ENCODE data around the gene ATP2B2.

Gene ATP2B2

GRCh38 chr3:10487988-10488633, 17.3 kb downstream of the ATP2B2 start:
- Histone ChIP-seq H4K5ac (ENCODE audit: low read length) (no peak overlapping the region), H2BK5ac (ENCODE audit: low read length) (no peak overlapping the region), H3K9ac (ENCODE audit: low read length) (no peak overlapping the region), H3K79me1 (ENCODE audit: low read length) (no peaks in the 10 kb centered on the region), H3K56ac (ENCODE audit: low read length) (no peak overlapping the region), H3K4me1 (ENCODE audit: control insufficient read depth, low read depth, low read length) (no peaks in the 10 kb centered on the region), H2BK120ac (ENCODE audit: low read depth, low read length) (no peak overlapping the region), H3K36me3 (ENCODE audit: control insufficient read depth, insufficient read depth, low read length) (no peaks in the 10 kb centered on the region), H3K18ac (ENCODE audit: low read length) (no peak overlapping the region), H3K4me2 (ENCODE audit: low read length) (no peak overlapping the region), H3K23ac (ENCODE audit: low read length) (no peak overlapping the region), H2AK5ac (ENCODE audit: low read length) (no peak overlapping the region), H3K4me3 (ENCODE audit: low read length) (no peak overlapping the region), H3K27ac (ENCODE audit: low read depth, low read length) (no peak overlapping the region), H3K4ac (ENCODE audit: low read depth, low read length) (no peak overlapping the region), H4K8ac (ENCODE audit: low read depth, low read length) (no peak overlapping the region), H3K79me2 (ENCODE audit: control insufficient read depth, insufficient read depth, low read length) (no peaks in the 10 kb centered on the region), H2BK15ac (replicated peaks; ENCODE audit: low read depth) (no peak overlapping the region), H3K27me3 (ENCODE audit: insufficient read depth, low read length, poor library complexity) (no peaks in the 10 kb centered on the region)
- DNase-seq: no peak
- 75% methylated on average over 1 of the region's 4 CpGs for WGBS (ENCODE audit: extremely low coverage, insufficient coverage, low lambda C conversion rate)

- Histone ChIP-seq H3K4ac (ENCODE audit: low read depth, low read length) (no peak overlapping the region), H3K27ac (ENCODE audit: low read depth, low read length) (no peak overlapping the region), H3K79me2 (ENCODE audit: control insufficient read depth, insufficient read depth, low read length) (no peaks in the 10 kb centered on the region), H3K36me3 (ENCODE audit: control insufficient read depth, insufficient read depth, low read length) (no peaks in the 10 kb centered on the region), H3K23ac (ENCODE audit: low read length) (no peak overlapping the region), H2AK5ac (ENCODE audit: low read length) (no peak overlapping the region), H3K27me3 (ENCODE audit: insufficient read depth, low read length, poor library complexity) (no peaks in the 10 kb centered on the region), H4K8ac (ENCODE audit: low read depth, low read length) (no peak overlapping the region), H3K56ac (ENCODE audit: low read length) (no peak overlapping the region), H2BK15ac (replicated peaks; ENCODE audit: low read depth) (no peak overlapping the region), H3K4me3 (ENCODE audit: low read length) (no peak overlapping the region), H3K9ac (ENCODE audit: low read length) (no peak overlapping the region), H3K79me1 (ENCODE audit: low read length) (no peaks in the 10 kb centered on the region), H2BK120ac (ENCODE audit: low read depth, low read length) (no peak overlapping the region), H3K4me1 (ENCODE audit: control insufficient read depth, low read depth, low read length) (no peaks in the 10 kb centered on the region), H3K18ac (ENCODE audit: low read length) (no peak overlapping the region), H3K4me2 (ENCODE audit: low read length) (no peak overlapping the region), H4K5ac (ENCODE audit: low read length) (no peak overlapping the region), H2BK5ac (ENCODE audit: low read length) (no peak overlapping the region)
- no peak for DNase-seq
- WGBS (ENCODE audit: extremely low coverage, insufficient coverage, low lambda C conversion rate): no CpG with 5 or more reads among the region's 8 CpGs
These were observed 19.6 kb downstream of the ATP2B2 start for GRCh38 chr3:10485806-10486205.

- Histone ChIP-seq H3K18ac (ENCODE audit: low read length) (no peak overlapping the region), H3K4me1 (ENCODE audit: control insufficient read depth, low read depth, low read length) (no peaks in the 10 kb centered on the region), H3K4me2 (ENCODE audit: low read length) (no peak overlapping the region), H2BK15ac (replicated peaks; ENCODE audit: low read depth) (no peak overlapping the region), H2BK120ac (ENCODE audit: low read depth, low read length) (no peak overlapping the region), H3K79me1 (ENCODE audit: low read length) (no peaks in the 10 kb centered on the region), H3K36me3 (ENCODE audit: control insufficient read depth, insufficient read depth, low read length) (no peaks in the 10 kb centered on the region), H4K8ac (ENCODE audit: low read depth, low read length) (no peak overlapping the region), H4K5ac (ENCODE audit: low read length) (no peak overlapping the region), H3K27ac (ENCODE audit: low read depth, low read length) (no peak overlapping the region), H3K56ac (ENCODE audit: low read length) (no peak overlapping the region), H2BK5ac (ENCODE audit: low read length) (no peak overlapping the region), H3K79me2 (ENCODE audit: control insufficient read depth, insufficient read depth, low read length) (no peaks in the 10 kb centered on the region), H3K23ac (ENCODE audit: low read length) (no peak overlapping the region), H3K4ac (ENCODE audit: low read depth, low read length) (no peak overlapping the region), H3K27me3 (ENCODE audit: insufficient read depth, low read length, poor library complexity) (no peaks in the 10 kb centered on the region), H2AK5ac (ENCODE audit: low read length) (no peak overlapping the region), H3K9ac (ENCODE audit: low read length) (no peak overlapping the region), H3K4me3 (ENCODE audit: low read length) (no peak overlapping the region)
- no CpG with 5 or more reads among the region's 12 CpGs for WGBS (ENCODE audit: extremely low coverage, insufficient coverage, low lambda C conversion rate)
- DNase-seq: no peak
These were observed 20.0 kb downstream of the ATP2B2 start for GRCh38 chr3:10485380-10485779.

- no CpG with 5 or more reads among the region's 3 CpGs for WGBS (ENCODE audit: extremely low coverage, insufficient coverage, low lambda C conversion rate)
- Histone ChIP-seq H4K5ac (ENCODE audit: low read length) (no peak overlapping the region), H3K4me3 (ENCODE audit: low read length) (no peak overlapping the region), H2AK5ac (ENCODE audit: low read length) (no peak overlapping the region), H3K4me2 (ENCODE audit: low read length) (no peak overlapping the region), H3K27ac (ENCODE audit: low read depth, low read length) (no peak overlapping the region), H3K36me3 (ENCODE audit: control insufficient read depth, insufficient read depth, low read length) (no peaks in the 10 kb centered on the region), H2BK5ac (ENCODE audit: low read length) (no peak overlapping the region), H3K56ac (ENCODE audit: low read length) (no peak overlapping the region), H3K4me1 (ENCODE audit: control insufficient read depth, low read depth, low read length) (no peaks in the 10 kb centered on the region), H3K18ac (ENCODE audit: low read length) (no peak overlapping the region), H4K8ac (ENCODE audit: low read depth, low read length) (no peak overlapping the region), H3K9ac (ENCODE audit: low read length) (no peak overlapping the region), H3K4ac (ENCODE audit: low read depth, low read length) (no peak overlapping the region), H3K27me3 (ENCODE audit: insufficient read depth, low read length, poor library complexity) (no peaks in the 10 kb centered on the region), H2BK15ac (replicated peaks; ENCODE audit: low read depth) (no peak overlapping the region), H3K79me2 (ENCODE audit: control insufficient read depth, insufficient read depth, low read length) (no peaks in the 10 kb centered on the region), H2BK120ac (ENCODE audit: low read depth, low read length) (no peak overlapping the region), H3K23ac (ENCODE audit: low read length) (no peak overlapping the region), H3K79me1 (ENCODE audit: low read length) (no peaks in the 10 kb centered on the region)
- no peak for DNase-seq
These were observed 20.7 kb downstream of the ATP2B2 start for GRCh38 chr3:10484709-10485108.

- Histone ChIP-seq H3K27me3 (ENCODE audit: insufficient read depth, low read length, poor library complexity) (no peaks in the 10 kb centered on the region), H3K4me3 (ENCODE audit: low read length) (no peak overlapping the region), H3K4ac (ENCODE audit: low read depth, low read length) (no peak overlapping the region), H3K27ac (ENCODE audit: low read depth, low read length) (no peak overlapping the region), H2BK5ac (ENCODE audit: low read length) (no peak overlapping the region), H3K79me2 (ENCODE audit: control insufficient read depth, insufficient read depth, low read length) (no peaks in the 10 kb centered on the region), H2BK15ac (replicated peaks; ENCODE audit: low read depth) (no peak overlapping the region), H3K79me1 (ENCODE audit: low read length) (no peaks in the 10 kb centered on the region), H3K56ac (ENCODE audit: low read length) (no peak overlapping the region), H3K9ac (ENCODE audit: low read length) (no peak overlapping the region), H2BK120ac (ENCODE audit: low read depth, low read length) (no peak overlapping the region), H4K5ac (ENCODE audit: low read length) (no peak overlapping the region), H3K4me1 (ENCODE audit: control insufficient read depth, low read depth, low read length) (no peaks in the 10 kb centered on the region), H3K23ac (ENCODE audit: low read length) (no peak overlapping the region), H4K8ac (ENCODE audit: low read depth, low read length) (no peak overlapping the region), H3K18ac (ENCODE audit: low read length) (no peak overlapping the region), H3K4me2 (ENCODE audit: low read length) (no peak overlapping the region), H2AK5ac (ENCODE audit: low read length) (no peak overlapping the region), H3K36me3 (ENCODE audit: control insufficient read depth, insufficient read depth, low read length) (no peaks in the 10 kb centered on the region)
- WGBS (ENCODE audit: extremely low coverage, insufficient coverage, low lambda C conversion rate): no CpG with 5 or more reads among the region's 13 CpGs
- no peak for DNase-seq
These were observed 21.6 kb downstream of the ATP2B2 start for GRCh38 chr3:10483686-10484345.

GRCh38 chr3:10483364-10483675, 22.1 kb downstream of the ATP2B2 start:
- no peak overlapping the region for H3K23ac ChIP-seq (ENCODE audit: low read length)

More at GRCh38 chr3:10483364-10483675, 22.1 kb downstream of the ATP2B2 start:
- WGBS (ENCODE audit: extremely low coverage, insufficient coverage, low lambda C conversion rate): no CpG with 5 or more reads among the region's 4 CpGs
- Histone ChIP-seq H2AK5ac (ENCODE audit: low read length) (no peak overlapping the region), H2BK5ac (ENCODE audit: low read length) (no peak overlapping the region), H3K4me2 (ENCODE audit: low read length) (no peak overlapping the region), H3K79me2 (ENCODE audit: control insufficient read depth, insufficient read depth, low read length) (no peaks in the 10 kb centered on the region), H4K8ac (ENCODE audit: low read depth, low read length) (no peak overlapping the region), H4K5ac (ENCODE audit: low read length) (no peak overlapping the region), H3K9ac (ENCODE audit: low read length) (no peak overlapping the region), H3K36me3 (ENCODE audit: control insufficient read depth, insufficient read depth, low read length) (no peaks in the 10 kb centered on the region), H3K4ac (ENCODE audit: low read depth, low read length) (no peak overlapping the region), H3K4me3 (ENCODE audit: low read length) (no peak overlapping the region), H3K79me1 (ENCODE audit: low read length) (no peaks in the 10 kb centered on the region), H3K18ac (ENCODE audit: low read length) (no peak overlapping the region), H3K56ac (ENCODE audit: low read length) (no peak overlapping the region), H2BK15ac (replicated peaks; ENCODE audit: low read depth) (no peak overlapping the region), H3K27me3 (ENCODE audit: insufficient read depth, low read length, poor library complexity) (no peaks in the 10 kb centered on the region), H3K4me1 (ENCODE audit: control insufficient read depth, low read depth, low read length) (no peaks in the 10 kb centered on the region), H2BK120ac (ENCODE audit: low read depth, low read length) (no peak overlapping the region), H3K27ac (ENCODE audit: low read depth, low read length) (no peak overlapping the region)
- DNase-seq: no peak

Measured in mesendoderm (in vitro differentiated cells).